Activated CD4-positive, alpha-beta T cell treated with anti-CD3 and anti-CD28 coated beads for 1 hour (primary cell): ENCODE measurements around the gene TMEM269.
"Not testable (repeated sequence)": the region's sequence is repeated elsewhere in the genome, so short reads cannot be mapped to it uniquely, and the experiment has no call there.

Experiments used
- DNase-seq: peaks from one replicate; pipeline ENCODE4 v3.0.0-alpha.2; 2020

TMEM269 gene

DNA sequence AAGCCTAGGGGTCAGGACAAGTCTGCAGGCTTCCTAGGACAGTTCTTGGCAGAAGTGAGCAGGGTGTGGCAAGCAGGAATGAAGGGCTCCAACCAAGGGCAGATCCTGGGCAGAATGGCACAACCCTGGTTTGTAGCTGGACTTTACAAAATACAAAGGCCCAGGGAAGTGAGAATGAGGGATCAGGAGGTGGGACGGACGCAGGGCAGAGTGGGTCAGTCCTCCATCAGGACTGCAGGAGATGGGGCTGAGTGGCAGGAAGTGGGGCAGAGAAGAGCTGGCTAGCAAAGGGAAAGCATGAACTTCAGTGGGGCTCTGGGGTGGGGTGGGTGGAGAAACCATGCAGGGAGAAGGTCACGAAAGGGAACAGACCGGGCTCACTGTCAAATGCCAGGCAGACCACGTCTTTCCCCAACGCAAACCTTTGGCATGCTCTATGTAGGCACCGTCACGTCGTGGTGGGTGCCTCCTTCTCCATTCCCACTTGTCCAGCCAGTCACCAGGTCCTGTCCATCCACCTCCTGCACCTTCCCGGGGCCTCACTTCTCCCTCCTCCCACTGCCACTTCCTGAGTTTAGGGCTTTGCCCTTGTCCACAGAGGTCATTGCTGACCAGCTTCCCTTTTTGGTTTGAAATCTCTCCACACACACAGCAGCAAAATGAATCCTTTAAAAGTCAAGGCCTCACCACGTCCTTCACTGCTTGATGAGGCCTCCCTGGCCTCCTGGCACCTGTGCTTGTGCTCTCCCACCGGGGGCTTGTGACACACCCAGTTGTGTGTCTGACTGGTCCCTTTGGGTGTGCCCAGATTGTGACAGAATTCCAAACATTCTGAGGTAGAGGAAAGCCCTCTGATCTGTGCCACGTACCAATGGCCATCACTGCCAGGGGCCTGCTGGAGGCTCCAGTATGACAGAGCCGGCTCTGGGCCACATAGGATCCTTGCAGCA, 36.1 kb upstream of the TMEM269 start:
- no peak for DNase-seq

- no peak for DNase-seq
Observed at GRCh38 chr1:42750041-42750440, 34.8 kb upstream of the TMEM269 start.

GRCh38 chr1:42751511-42752070, 33.2 kb upstream of the TMEM269 start:
- not testable (repeated sequence) for DNase-seq

DNA sequence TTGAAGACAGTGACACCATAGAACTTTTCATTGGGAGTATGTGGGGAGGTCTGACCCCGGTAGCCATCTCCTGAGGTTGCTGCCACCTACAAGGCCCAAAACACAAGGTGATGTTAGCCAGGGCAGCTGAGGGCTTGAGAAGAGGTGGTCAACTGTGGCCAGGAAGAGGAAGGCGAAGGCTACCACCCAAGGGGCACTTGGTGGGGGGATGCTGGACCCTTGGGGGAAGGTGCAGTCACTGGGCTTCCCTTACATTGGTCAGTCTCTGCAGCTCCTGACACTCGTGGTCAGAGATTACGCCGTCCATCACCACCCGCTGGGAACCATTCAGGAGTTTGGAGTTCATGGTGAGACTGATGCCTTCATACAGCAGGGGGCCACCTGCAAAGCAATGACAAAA, 32.5 kb upstream of the TMEM269 start:
- DNase-seq, result no peak

DNA sequence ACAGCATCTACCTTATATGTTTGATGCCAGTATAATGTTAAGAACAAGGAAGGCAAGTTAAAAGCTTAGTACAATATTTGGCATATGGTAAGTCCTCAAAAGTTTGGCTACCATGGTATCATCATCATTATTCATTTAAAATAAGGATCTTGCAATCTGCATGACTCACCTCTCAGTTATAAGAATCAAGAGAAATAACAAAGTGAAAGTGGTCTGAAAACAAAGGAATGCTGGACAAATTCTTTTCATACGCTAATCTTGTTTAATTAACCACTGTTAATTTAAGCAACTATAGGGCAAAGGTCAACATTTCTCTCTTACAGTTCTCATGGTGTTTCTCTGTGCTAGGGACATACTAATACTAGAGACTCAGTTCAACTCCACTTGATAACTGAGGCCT, 31.7 kb upstream of the TMEM269 start:
- no peak for DNase-seq

DNA sequence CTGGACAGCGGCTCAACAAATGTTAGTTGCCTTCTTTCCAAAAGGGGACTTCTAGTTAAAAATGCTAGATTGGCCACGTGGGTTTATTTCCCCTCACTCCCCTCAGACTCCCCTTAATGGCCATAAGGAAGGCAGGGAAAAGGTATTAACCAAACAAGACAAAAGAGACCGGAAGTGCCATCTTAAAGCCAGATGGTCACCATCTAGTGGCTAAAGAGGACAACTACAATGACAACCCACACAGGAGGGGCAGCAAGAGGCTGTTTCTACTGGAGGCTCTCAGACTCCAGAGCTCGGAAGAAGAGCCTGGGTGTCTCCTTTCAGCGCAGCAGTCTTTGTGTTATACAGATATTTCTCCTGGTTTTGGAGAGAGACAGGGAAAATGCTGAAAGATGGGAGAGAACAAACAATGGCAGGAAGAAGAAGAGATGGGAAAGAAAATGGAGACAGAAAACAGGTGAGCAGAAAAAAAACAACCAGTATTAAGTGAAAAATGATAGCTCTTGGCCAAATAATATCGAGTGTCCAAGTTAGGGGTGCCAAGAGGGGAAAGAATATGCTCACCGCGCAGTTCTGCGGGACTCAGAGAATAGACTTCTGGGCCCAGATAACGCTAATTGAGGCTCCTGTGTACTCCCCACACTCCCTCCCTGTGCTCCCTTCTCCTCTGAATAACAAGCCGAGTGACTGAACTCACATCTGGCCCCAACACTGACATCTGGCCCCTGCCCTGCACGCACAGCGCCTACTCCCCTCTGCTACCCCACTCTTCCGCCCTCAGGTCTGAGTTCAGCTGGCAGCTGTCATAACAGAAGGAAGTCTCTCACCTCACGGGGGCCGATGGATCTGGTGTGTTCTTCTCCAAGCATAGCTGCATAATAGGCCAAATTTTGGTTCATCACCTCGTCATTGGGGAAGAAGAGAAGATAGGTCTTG, 27.6 kb upstream of the TMEM269 start:
- no peak for DNase-seq

- no peak for DNase-seq
Observed at GRCh38 chr1:42757892-42758275, 26.9 kb upstream of the TMEM269 start.

DNA sequence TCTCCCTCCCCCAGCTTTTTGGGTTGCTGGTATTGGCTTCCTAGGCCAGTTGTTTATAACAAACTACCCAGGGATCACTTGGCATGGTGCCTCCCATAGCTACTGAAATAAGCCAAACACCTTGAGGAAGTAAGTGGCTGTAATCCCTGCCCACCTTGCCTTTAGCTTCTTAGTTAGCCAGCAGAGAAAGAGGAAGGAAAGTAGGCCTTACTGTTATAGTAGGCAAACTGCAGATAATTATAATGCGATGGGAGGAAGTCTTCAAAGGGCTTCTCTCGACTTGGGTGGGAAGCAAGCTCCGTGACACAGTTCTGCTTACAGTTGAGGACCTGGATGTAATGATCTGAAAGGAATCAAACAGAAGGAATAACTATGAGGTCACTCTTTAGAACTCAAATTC, 26.1 kb upstream of the TMEM269 start:
- DNase-seq, result no peak

DNA sequence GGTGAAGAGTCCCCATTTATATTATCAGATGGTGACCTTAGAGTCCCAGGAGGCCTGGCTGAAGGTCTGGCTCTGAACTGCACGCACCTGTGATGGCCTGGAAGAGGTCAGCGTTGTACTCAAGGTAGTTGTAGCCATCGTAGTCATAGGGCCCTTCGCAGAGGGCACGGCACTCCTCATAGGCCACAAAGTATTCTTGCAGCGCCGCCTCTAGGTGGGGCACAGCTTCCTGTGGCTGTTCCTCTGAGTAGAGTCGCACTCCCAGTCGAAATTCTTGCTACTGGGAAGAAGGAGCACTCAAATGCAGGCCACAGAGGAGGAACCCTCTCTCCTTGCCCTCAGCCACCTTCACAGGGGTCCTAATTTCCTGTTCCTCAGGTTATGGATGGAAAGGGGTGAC, 25.7 kb upstream of the TMEM269 start:
- no peak for DNase-seq

GRCh38 chr1:42761567-42761966, 23.2 kb upstream of the TMEM269 start:
- no peak for DNase-seq

- DNase-seq, result no peak
Observed at GRCh38 chr1:42762269-42762668, 22.5 kb upstream of the TMEM269 start.

DNA sequence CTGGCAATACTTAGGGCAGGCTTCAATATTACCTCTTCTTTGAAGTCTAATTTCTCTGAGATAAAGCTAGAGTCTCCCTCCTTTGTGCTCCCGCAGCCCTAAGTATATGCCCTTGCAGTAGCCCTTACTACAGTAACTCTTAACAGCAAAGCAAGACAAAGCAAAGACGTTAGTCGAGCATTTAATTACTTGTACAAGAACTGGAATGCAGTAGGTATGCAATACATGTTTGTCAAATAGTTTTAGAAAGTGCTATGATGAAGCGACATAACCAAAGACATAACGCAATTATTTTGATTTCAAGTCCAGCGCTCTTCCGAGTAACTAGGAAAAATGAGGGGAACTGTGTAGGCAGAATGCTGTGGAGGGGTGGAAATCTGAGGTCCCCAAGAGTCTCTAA, 19.5 kb upstream of the TMEM269 start:
- DNase-seq, result no peak

DNA sequence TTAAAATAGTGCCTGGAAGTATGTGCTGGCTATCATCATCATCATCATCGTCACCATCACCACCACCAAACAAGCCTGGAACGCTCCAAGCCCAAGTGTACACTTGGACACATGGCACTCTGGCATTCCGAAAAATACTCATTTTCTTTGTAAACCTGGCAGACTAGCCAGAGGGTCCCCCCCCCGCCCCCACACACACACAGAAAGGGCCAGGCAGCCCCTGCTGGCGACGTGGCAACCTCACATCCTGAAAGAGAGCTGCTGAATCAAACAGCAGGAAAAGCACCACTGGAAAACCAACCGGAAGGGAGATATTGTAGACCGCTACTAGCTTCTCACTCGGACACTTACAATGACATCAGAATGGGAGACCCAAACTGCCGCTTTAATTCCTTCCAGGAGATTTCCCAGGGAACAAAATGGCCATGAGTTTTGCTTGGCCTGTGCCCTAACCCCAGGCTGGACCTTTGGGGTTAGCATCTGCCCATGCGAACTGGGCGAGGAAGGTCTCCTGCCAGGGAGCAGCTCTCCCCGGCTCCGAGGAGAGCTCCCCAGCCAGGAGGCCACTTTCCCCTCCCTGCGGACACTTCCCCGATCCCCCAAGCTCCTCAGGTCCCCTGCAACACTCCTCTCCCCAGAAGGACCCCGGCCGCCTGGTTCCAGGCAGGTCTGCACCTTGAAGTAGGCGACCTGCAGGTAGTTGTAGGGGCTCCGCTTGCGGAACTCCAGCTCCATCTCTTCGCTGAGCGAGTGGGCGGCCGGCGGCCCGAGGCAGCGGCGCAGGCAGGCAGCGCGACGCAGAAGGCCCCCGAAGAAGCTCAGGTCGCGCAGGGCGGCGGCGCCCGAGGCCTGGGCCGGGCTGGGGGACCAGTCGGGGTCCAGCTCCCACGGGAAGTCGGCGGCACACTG, 18.7 kb upstream of the TMEM269 start:
- DNase-seq, result no peak

GRCh38 chr1:42766741-42767509, 17.9 kb upstream of the TMEM269 start, which contains the start of the genes C1orf50 and P3H1:
Gene C1orf50, plus strand, starts transcription at chr1:42767249. Its CDS starts 63 bp downstream, at chr1:42767312.
Gene P3H1, minus strand, starts transcription at chr1:42767028. Its CDS starts 57 bp downstream, at chr1:42766971.
- DNase-seq, result peak; percentile 100

- DNase-seq, result no peak
Observed at GRCh38 chr1:42767510-42768000, 17.2 kb upstream of the TMEM269 start.

- DNase-seq, result no peak
Observed at GRCh38 chr1:42768172-42768571, 16.6 kb upstream of the TMEM269 start.

- DNase-seq, result no peak
Observed at GRCh38 chr1:42769811-42770210, 15.0 kb upstream of the TMEM269 start.

DNA sequence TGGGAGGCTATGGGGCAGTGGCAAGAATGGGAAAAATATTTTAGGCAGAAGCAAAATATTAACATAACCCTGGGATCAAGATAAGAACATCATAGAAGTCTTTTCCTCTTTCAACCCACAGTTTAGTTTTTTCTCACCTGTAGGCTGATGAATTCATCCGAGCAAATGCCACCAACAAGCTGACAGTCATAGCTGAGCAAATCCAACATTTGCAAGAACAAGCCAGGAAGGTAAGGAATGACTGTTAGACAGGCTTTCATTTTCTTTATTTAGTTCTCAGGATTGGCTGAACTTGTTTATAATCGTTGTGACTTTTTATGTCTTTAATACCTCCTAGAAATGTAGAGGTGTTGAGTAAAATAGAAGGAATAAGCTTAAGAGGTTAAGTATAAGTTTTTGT, 11.4 kb upstream of the TMEM269 start:
- DNase-seq, result no peak

GRCh38 chr1:42774928-42775526, 9.8 kb upstream of the TMEM269 start:
- DNase-seq, result no peak

GRCh38 chr1:42776502-42776901, 8.3 kb upstream of the TMEM269 start:
- DNase-seq, result no peak

DNA sequence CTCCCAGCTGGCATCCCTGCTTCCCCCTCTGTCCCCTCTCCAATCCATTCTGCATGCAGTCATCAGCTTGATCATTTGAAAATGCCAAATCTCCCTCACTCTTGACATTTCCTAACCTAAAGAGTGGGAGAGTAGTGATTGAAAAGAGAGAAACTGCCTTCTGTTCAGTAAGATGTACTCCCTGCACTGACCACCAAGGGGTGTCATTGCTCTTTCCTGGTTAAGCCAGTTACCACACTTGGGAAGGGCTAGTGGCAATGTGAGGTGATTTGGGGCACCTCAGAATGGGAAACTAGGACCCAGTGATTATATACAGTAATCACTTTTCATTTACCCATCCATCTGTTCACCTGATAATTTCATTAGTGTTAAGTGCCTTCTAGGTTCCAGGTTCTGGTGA, 6.9 kb upstream of the TMEM269 start:
- DNase-seq, result no peak
